Fibroblast of lung (primary cell): ENCODE data around the gene FAM193A.
"Not testable (repeated sequence)": the region's sequence is repeated elsewhere in the genome, so short reads cannot be mapped to it uniquely, and the experiment has no call there.

Experiments
- CTCF ChIP-seq, 2 donors: IDR thresholded peaks in 1 of 2; conservative IDR thresholded peaks in 1 of 2; 1 replicate in 1 of 2; 2 replicates in 1 of 2; pipeline ENCODE4 v1.5.1; 2011 to 2012; ENCODE audit warnings: low read length in 2 of 2, control low read depth in 1 of 2, inconsistent platforms in 1 of 2, low read depth in 1 of 2, mild to moderate bottlenecking in 1 of 2
- EZH2 ChIP-seq: IDR thresholded peaks from 2 replicates; pipeline ENCODE4 v1.5.1; 2012; ENCODE audit warnings: low read length, control low read depth, mild to moderate bottlenecking; ENCODE audit errors: missing control alignments

GRCh38 chr4:2618729-2619128, 82.3 kb downstream of the FAM193A start:
- TF ChIP-seq CTCF (conservative IDR thresholded peaks at IDR 0.05 in 1 of 2, IDR thresholded peaks at IDR 0.05 in 1 of 2; ENCODE audit: low read depth in 1 of 2, low read length in 2 of 2); EZH2: not testable (repeated sequence)
